HCT116 (cell line): ENCODE data around the gene AKAP13. TPM values are rescaled to one million over a fixed set of nuclear protein-coding genes. Genes with fewer than 3 reads are reported as not detected.

Experiments used
- ATAC-seq: fragments of 200-7000 bp; cut with Tn5 transposase; 2 replicates; pipeline ENCODE4 v1.9.1; 2020; ENCODE audit warnings: mild to moderate bottlenecking, moderate library complexity
- BruUV-seq: library from RNA; stranded (reverse); fragments of 400-500 nt; replicated peaks from 2 replicates; lab custom pipeline; 2021; lab: Mats Ljungman, UMichigan
- CTCF ChIA-PET: fragments of 300-600 bp; sonication (Branson Sonifier 250); formaldehyde crosslinking; loops from one replicate; lab custom pipeline; 2021; ENCODE audit warnings: antibody characterized with exemption; lab: Charles Lee
- POLR2A ChIA-PET: fragments of 300-600, 350-600 bp; sonication (Branson Sonifier 250); formaldehyde crosslinking; loops from one replicate; lab custom pipeline; 2021; ENCODE audit warnings: antibody characterized with exemption; lab: Charles Lee
- RAD21 ChIA-PET, 2 experiments: fragments of 300-600 bp; sonication (Branson Sonifier 250); formaldehyde crosslinking; loops; one replicate each; lab custom pipeline; 2023; ENCODE audit warnings: low total read pairs in 2 of 2; ENCODE audit not compliant: uncharacterized antibody in 2 of 2, unreplicated experiment in 2 of 2, low non-redundant PET in 1 of 2; lab: Charles Lee
- DNase-seq: peaks from one replicate; pipeline ENCODE4 v3.0.0-alpha.2; 2010; ENCODE audit warnings: low read depth, low spot score
- H2AFZ ChIP-seq: fragments of 200-600 bp; shearing (Covaris generic), sonication (generic); 2 replicates; pipeline ENCODE4 v1.6.1; 2017; ENCODE audit warnings: low read depth, mixed run types, mixed read lengths, antibody characterized with exemption, low read length; ENCODE audit not compliant: poor library complexity, severe bottlenecking
- H3K27ac ChIP-seq: 2 replicates; pipeline ENCODE4 v1.5.1; 2012; ENCODE audit warnings: low read depth, low read length
- H3K27me3 ChIP-seq: fragments of 200-600 bp; sonication (generic); 2 replicates; pipeline ENCODE4 v1.6.1; 2016; ENCODE audit warnings: mixed run types, low read length, mixed read lengths; ENCODE audit not compliant: insufficient read depth
- H3K36me3 ChIP-seq, 2 experiments: fragments of 200-500 bp in 1 of 2; fragments of 200-600 bp in 1 of 2; sonication (Bioruptor generic) in 1 of 2; sonication (generic) in 1 of 2; 2 replicates each; pipeline versions ENCODE4 v1.5.1 to v1.6.1; 2014 to 2016; ENCODE audit warnings: low read length in 2 of 2, inconsistent platforms in 1 of 2, mixed read lengths in 1 of 2, mixed run types in 1 of 2; ENCODE audit not compliant: insufficient read depth in 2 of 2, control insufficient read depth in 1 of 2
- H3K4me1 ChIP-seq, 2 experiments: fragments of 200-600 bp in 1 of 2; sonication (generic) in 1 of 2; 2 replicates each; pipeline versions ENCODE4 v1.5.1 to v1.6.1; 2012 to 2017; ENCODE audit warnings: low read length in 2 of 2, inconsistent platforms in 1 of 2, mild to moderate bottlenecking in 1 of 2, mixed read lengths in 1 of 2, mixed run types in 1 of 2, moderate library complexity in 1 of 2; ENCODE audit not compliant: insufficient read depth in 2 of 2, control insufficient read depth in 1 of 2
- H3K4me2 ChIP-seq: fragments of 200-600 bp; sonication (generic); 2 replicates; pipeline ENCODE4 v1.6.1; 2017; ENCODE audit warnings: mixed run types, low read length, mixed read lengths
- H3K4me3 ChIP-seq, 2 experiments: fragments of 200-600 bp in 1 of 2; sonication (generic) in 1 of 2; replicated peaks in 1 of 2; 2 replicates each; pipeline ENCODE4 v1.5.1; 2011 to 2016; ENCODE audit warnings: low read length in 2 of 2, control low read depth in 1 of 2, low read depth in 1 of 2, mild to moderate bottlenecking in 1 of 2, mixed read lengths in 1 of 2, mixed run types in 1 of 2
- H3K79me2 ChIP-seq: fragments of 200-600 bp; sonication (generic); 2 replicates; pipeline ENCODE4 v1.6.1; 2017; ENCODE audit warnings: mild to moderate bottlenecking, mixed run types, low read length, moderate library complexity, mixed read lengths; ENCODE audit not compliant: insufficient read depth
- H3K9ac ChIP-seq: fragments of 200-600 bp; sonication (generic); 2 replicates; pipeline ENCODE4 v1.6.1; 2016; ENCODE audit warnings: low read length, mixed read lengths
- H3K9me2 ChIP-seq: fragments of 200-600 bp; sonication (generic), shearing (Covaris generic); 2 replicates; pipeline ENCODE4 v1.6.1; 2017; ENCODE audit warnings: mixed run types, mild to moderate bottlenecking, moderate library complexity; ENCODE audit not compliant: insufficient read depth
- H3K9me3 ChIP-seq, 2 experiments: fragments of 200-500 bp in 1 of 2; fragments of 200-600 bp in 1 of 2; sonication (Bioruptor generic) in 1 of 2; sonication (generic) in 1 of 2; 2 replicates each; pipeline ENCODE4 v1.6.1; 2014 to 2017; ENCODE audit warnings: low read length in 2 of 2, mixed read lengths in 2 of 2, inconsistent platforms in 1 of 2, low read depth in 1 of 2, mild to moderate bottlenecking in 1 of 2, mixed run types in 1 of 2, moderate library complexity in 1 of 2; ENCODE audit not compliant: control insufficient read depth in 1 of 2, insufficient read depth in 1 of 2
- H4K20me1 ChIP-seq: fragments of 200-600 bp; sonication (generic), shearing (Covaris generic); 2 replicates; pipeline ENCODE4 v1.6.1; 2017; ENCODE audit warnings: mixed run types, mild to moderate bottlenecking, moderate library complexity; ENCODE audit not compliant: insufficient read depth
- CBX3 ChIP-seq: IDR thresholded peaks from 2 replicates; pipeline ENCODE4 v1.6.1; 2012; ENCODE audit warnings: low read depth
- EZH2 ChIP-seq: fragments of 200-600 bp; sonication (generic); IDR thresholded peaks from 2 replicates; pipeline ENCODE4 v1.6.1; 2017; ENCODE audit warnings: antibody characterized with exemption, mixed run types
- EZH2phosphoT487 ChIP-seq: fragments of 200-600 bp; IDR thresholded peaks from 2 replicates; pipeline ENCODE4 v1.6.1; 2018; ENCODE audit warnings: antibody characterized with exemption, borderline replicate concordance
- JUND ChIP-seq: IDR thresholded peaks from 2 replicates; pipeline ENCODE4 v1.6.1; 2012
- POLR2AphosphoS5 ChIP-seq: IDR thresholded peaks from 2 replicates; pipeline ENCODE4 v1.6.1; 2011; ENCODE audit warnings: mild to moderate bottlenecking, low read depth, low read length, moderate library complexity
- RAD21 ChIP-seq: IDR thresholded peaks from 2 replicates; pipeline ENCODE4 v1.6.1; 2012; ENCODE audit warnings: low read depth, mild to moderate bottlenecking
- SP1 ChIP-seq: IDR thresholded peaks from 2 replicates; pipeline ENCODE4 v1.6.1; 2012; ENCODE audit warnings: low read depth
- YY1 ChIP-seq: IDR thresholded peaks from 2 replicates; pipeline ENCODE4 v1.6.1; 2011; ENCODE audit warnings: low read length, low read depth, moderate library complexity, mild to moderate bottlenecking; ENCODE audit not compliant: insufficient replicate concordance; ENCODE audit errors: extremely low read depth
- intact Hi-C: fragments of 100-400 bp; cut with micrococcal nuclease; formaldehyde crosslinking; loops from 2 replicates; pipeline ENCODE4 v1.10.0; 2022
- total RNA-seq: library from RNA; stranded (reverse); gene quantifications from one replicate; pipeline ENCODE4 v1.2.1, GENCODE V29; 2021; ENCODE audit not compliant: unreplicated experiment
- TF ChIP-seq, protein P1 (sequence below): IDR thresholded peaks from 2 replicates; pipeline ENCODE4 v1.6.1; 2012; ENCODE audit warnings: low read depth
- TF ChIP-seq, protein P2 (sequence below): IDR thresholded peaks from 2 replicates; pipeline ENCODE4 v1.6.1; 2012
- TF ChIP-seq, protein P3 (sequence below): IDR thresholded peaks from 2 replicates; pipeline ENCODE4 v1.6.1; 2012

Gene AKAP13
- total RNA-seq, 1 experiment from 2014 or later: 43.1 TPM

DNA sequence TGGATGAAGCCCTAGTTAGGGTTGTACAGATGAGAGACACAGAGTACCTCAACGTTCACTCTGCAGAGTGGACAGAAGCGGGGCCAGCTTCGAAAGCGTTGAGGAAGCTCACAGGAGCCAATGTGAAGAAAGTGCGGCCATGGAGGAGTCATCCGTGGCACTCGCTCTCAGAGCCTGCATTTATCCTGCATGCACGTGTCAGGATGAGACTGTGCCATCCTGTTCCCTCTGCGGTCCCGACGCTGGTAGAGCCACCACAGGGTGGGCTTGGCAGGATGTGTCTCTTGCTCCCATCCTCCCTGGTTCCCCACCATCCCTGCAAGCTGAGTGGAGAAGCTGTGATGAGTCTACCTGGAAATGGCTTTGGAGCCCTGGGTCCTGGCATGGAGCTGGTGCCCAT is 375.1 kb downstream of the AKAP13 start:
- Histone ChIP-seq H3K79me2 (no peaks in the 10 kb centered on the region), H3K4me3 (no peak overlapping the region), H3K27me3 (no peaks in the 10 kb centered on the region), H3K27ac (no peak overlapping the region), H3K9me3 (no peaks in the 10 kb centered on the region), H2AFZ (no peak overlapping the region), H3K36me3 (no peaks in the 10 kb centered on the region; a peak in 1 of 4 replicates), H3K4me1 (no peaks in the 10 kb centered on the region), H3K9ac (no peak overlapping the region), H4K20me1 (no peaks in the 10 kb centered on the region), H3K4me2 (no peak overlapping the region), H3K9me2 (no peaks in the 10 kb centered on the region)
- no peak for ATAC-seq
- ChIA-PET POLR2A (no interaction called here), CTCF (interaction anchor here (0.6 kb wide), 1 partner anchor 20 kb away, joined by 4 read pairs; no protein-coding TSS in a partner anchor), RAD21 (no interaction called here)
- TF ChIP-seq EZH2phosphoT487 (no peak), SP1 (no peak), EZH2 (no peak), POLR2AphosphoS5 (no peak), JUND (no peak), YY1 (no peak), CBX3 (no peak), RAD21 (no peak)
- TF ChIP-seq, protein P1, sequence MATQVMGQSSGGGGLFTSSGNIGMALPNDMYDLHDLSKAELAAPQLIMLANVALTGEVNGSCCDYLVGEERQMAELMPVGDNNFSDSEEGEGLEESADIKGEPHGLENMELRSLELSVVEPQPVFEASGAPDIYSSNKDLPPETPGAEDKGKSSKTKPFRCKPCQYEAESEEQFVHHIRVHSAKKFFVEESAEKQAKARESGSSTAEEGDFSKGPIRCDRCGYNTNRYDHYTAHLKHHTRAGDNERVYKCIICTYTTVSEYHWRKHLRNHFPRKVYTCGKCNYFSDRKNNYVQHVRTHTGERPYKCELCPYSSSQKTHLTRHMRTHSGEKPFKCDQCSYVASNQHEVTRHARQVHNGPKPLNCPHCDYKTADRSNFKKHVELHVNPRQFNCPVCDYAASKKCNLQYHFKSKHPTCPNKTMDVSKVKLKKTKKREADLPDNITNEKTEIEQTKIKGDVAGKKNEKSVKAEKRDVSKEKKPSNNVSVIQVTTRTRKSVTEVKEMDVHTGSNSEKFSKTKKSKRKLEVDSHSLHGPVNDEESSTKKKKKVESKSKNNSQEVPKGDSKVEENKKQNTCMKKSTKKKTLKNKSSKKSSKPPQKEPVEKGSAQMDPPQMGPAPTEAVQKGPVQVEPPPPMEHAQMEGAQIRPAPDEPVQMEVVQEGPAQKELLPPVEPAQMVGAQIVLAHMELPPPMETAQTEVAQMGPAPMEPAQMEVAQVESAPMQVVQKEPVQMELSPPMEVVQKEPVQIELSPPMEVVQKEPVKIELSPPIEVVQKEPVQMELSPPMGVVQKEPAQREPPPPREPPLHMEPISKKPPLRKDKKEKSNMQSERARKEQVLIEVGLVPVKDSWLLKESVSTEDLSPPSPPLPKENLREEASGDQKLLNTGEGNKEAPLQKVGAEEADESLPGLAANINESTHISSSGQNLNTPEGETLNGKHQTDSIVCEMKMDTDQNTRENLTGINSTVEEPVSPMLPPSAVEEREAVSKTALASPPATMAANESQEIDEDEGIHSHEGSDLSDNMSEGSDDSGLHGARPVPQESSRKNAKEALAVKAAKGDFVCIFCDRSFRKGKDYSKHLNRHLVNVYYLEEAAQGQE: no peak
- TF ChIP-seq, protein P2, sequence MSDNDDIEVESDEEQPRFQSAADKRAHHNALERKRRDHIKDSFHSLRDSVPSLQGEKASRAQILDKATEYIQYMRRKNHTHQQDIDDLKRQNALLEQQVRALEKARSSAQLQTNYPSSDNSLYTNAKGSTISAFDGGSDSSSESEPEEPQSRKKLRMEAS: no peak
- TF ChIP-seq, protein P3, sequence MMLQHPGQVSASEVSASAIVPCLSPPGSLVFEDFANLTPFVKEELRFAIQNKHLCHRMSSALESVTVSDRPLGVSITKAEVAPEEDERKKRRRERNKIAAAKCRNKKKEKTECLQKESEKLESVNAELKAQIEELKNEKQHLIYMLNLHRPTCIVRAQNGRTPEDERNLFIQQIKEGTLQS: no peak
- BruUV-seq: no TSS peak
- no peak for DNase-seq
- intact Hi-C loops: no loop called here
